Coronary artery (tissue), 2 donors: ENCODE results near the gene SORL1-AS1.

Experiments used
- DNase-seq: peaks from one replicate; pipeline ENCODE4 v3.0.0-alpha.2; 2017; ENCODE audit warnings: low spot score
- H3K27ac ChIP-seq, 2 donors: fragments of 200-600 bp; sonication (generic); one replicate each; pipeline ENCODE4 v1.5.1; 2016 to 2019
- H3K4me3 ChIP-seq: fragments of 200-600 bp; sonication (generic); 2 replicates; pipeline ENCODE4 v1.5.1; 2016; ENCODE audit warnings: mild to moderate bottlenecking, moderate library complexity
- CTCF ChIP-seq: fragments of 200-600 bp; sonication (generic); IDR thresholded peaks from one replicate; pipeline ENCODE4 v1.5.1; 2019; ENCODE audit warnings: antibody characterized with exemption

SORL1-AS1 gene

GRCh38 chr11:121420398-121420797 lies 32.4 kb downstream of the SORL1-AS1 start:
- no peak for DNase-seq
- no peak overlapping the region for H3K27ac ChIP-seq
- no peak for TF ChIP-seq CTCF
- H3K4me3 ChIP-seq = no peak overlapping the region

DNA sequence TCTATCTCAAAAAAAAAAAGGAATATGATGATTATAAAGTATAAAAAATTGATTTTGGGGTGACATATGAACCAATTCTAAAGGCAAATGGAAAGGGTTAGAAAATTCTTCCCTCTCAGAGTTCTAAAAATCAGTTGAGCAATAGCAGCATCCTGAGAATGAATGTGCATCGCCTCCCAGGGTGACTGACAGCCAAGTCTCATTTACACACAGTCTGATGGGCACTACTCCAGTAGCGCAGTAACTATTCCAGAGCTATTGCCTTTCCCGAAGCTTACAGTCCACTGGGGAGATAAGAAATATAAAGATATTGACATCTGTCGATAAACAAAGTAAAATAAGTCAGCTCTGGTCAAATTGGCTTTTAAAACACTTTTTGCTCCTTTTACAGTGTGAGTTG lies 32.9 kb downstream of the SORL1-AS1 start:
- no peak overlapping the region for H3K27ac ChIP-seq
- TF ChIP-seq CTCF = no peak
- DNase-seq = no peak
- no peak overlapping the region for H3K4me3 ChIP-seq

GRCh38 chr11:121418625-121419114 lies 34.1 kb downstream of the SORL1-AS1 start:
- Histone ChIP-seq H3K4me3 (no peak overlapping the region), H3K27ac (peak overlapping the region in 1 of 2 donors; percentile 48)
- TF ChIP-seq CTCF = no peak
- no peak for DNase-seq

DNA sequence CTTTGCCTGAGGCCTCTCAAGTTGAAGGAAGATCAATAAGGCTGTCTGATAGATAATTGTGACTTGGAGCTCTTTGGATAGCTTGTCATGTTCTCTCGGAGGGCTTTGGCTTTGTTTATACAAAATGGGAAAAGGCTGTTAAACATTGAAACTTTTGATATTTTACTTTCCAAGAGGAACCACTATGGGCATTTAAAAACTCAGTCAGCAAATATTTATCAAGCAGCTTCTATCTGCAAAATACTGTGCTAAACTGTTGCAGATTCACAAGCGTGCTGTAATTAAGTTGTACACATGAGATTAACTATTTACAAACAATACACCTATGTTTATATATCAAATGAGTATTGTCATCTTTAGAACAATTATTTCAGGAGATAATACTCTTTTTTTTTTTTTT lies 35.2 kb downstream of the SORL1-AS1 start:
- H3K4me3 ChIP-seq = peak overlapping the region; percentile 18
- DNase-seq = no peak
- H3K27ac ChIP-seq = peak overlapping the region; percentile 51 to 72
- no peak for TF ChIP-seq CTCF

- peak; percentile 90 for DNase-seq
- TF ChIP-seq CTCF = no peak
- Histone ChIP-seq H3K27ac (peak overlapping the region; percentile 51 to 72), H3K4me3 (peak overlapping the region; percentile 18)
Measured at GRCh38 chr11:121417055-121417551, 35.7 kb downstream of the SORL1-AS1 start.

DNA sequence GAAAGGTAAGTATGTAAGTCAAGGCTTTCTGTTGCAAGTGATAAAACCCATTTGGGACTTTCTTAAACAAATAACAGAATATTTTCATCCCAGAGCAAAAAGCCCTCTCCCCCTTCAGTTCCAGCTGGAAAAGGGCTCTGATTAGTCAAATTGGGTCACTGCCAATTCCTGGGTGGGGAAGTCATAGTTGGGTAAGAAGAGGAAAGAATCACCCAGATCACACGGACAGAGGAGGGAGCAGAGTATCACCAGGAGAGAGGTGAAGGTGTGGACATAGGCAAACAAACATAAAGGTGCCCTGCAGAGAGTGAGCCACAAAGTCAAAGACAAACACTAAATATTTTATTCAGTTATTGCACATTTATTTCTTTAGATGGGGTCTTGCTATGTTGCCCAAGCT lies 36.9 kb downstream of the SORL1-AS1 start:
- H3K27ac ChIP-seq = no peak overlapping the region
- TF ChIP-seq CTCF = no peak

GRCh38 chr11:121414141-121414913 lies 38.4 kb downstream of the SORL1-AS1 start:
- Histone ChIP-seq H3K27ac (no peak overlapping the region), H3K4me3 (no peak overlapping the region)
- TF ChIP-seq CTCF = no peak
- DNase-seq = no peak

More for the DNA sequence above, 36.9 kb downstream of the SORL1-AS1 start:
- no peak for DNase-seq
- H3K4me3 ChIP-seq = no peak overlapping the region
